A549 (cell line): ENCODE measurements around the gene BCL2L12. TPM values are rescaled to one million over a fixed set of nuclear protein-coding genes. Genes with fewer than 3 reads are reported as not detected.

ENCODE experiments used
- ATAC-seq, 2 experiments: fragments of 200-7000 bp in 1 of 2; fragments of >200 bp in 1 of 2; cut with Nextera tagmentation in 1 of 2; cut with Tn5 transposase in 1 of 2; 3 replicates each; pipeline versions ENCODE4 v1.8.0 to v1.9.1; 2018 to 2020; ENCODE audit warnings: mild to moderate bottlenecking in 1 of 2, moderate library complexity in 1 of 2
- CTCF ChIA-PET: fragments of 300-600 bp; sonication (Branson Sonifier 250); formaldehyde crosslinking; extraction: SDS; loops from one replicate; lab custom pipeline; 2021; ENCODE audit warnings: antibody characterized with exemption, inconsistent platforms; lab: Yijun Ruan, JAX
- POLR2A ChIA-PET: fragments of 350-600 bp; formaldehyde crosslinking; extraction: SDS; loops from one replicate; lab custom pipeline; 2021; ENCODE audit warnings: antibody characterized with exemption, inconsistent platforms; lab: Yijun Ruan, JAX
- DNase-seq, 2 experiments: peaks; one replicate each; pipeline versions ENCODE4 v3.0.0 to v3.0.0-alpha.2; 2011 to 2016; ENCODE audit warnings: low read depth in 1 of 2, low spot score in 1 of 2
- FAIRE-seq: peaks from 2 replicates; lab custom pipeline; 2011; peaks lifted over from hg19 to GRCh38; lab: Jason Lieb, UNC
- H3K27ac ChIP-seq, 2 experiments: fragments of >200 bp; sonication (Bioruptor Twin); formaldehyde crosslinking; 3 replicates each; pipeline ENCODE4 v1.5.1; 2016 to 2017
- H3K4me1 ChIP-seq: fragments of >200 bp; sonication (Bioruptor Twin); formaldehyde crosslinking; 3 replicates; pipeline ENCODE4 v1.6.1; 2016
- H3K4me2 ChIP-seq: fragments of >200 bp; sonication (Bioruptor Twin); formaldehyde crosslinking; 3 replicates; pipeline ENCODE4 v1.6.1; 2016
- H3K4me3 ChIP-seq: fragments of >200 bp; sonication (Bioruptor Twin); formaldehyde crosslinking; 3 replicates; pipeline ENCODE4 v1.5.1; 2016
- H3K9me3 ChIP-seq: fragments of >200 bp; sonication (Bioruptor Twin); formaldehyde crosslinking; 3 replicates; pipeline ENCODE4 v1.6.1; 2016
- EP300 ChIP-seq, 2 experiments: fragments of >200 bp; sonication (Bioruptor Twin); formaldehyde crosslinking; IDR thresholded peaks; 2 replicates in 1 of 2; 3 replicates in 1 of 2; pipeline ENCODE4 v1.6.1; 2016 to 2017
- ESRRA ChIP-seq: fragments of 150-350 bp; IDR thresholded peaks from 2 replicates; pipeline ENCODE4 v1.6.1; 2014; ENCODE audit warnings: mild to moderate bottlenecking, low read length, borderline replicate concordance
- FOSB ChIP-seq: fragments of 250-450 bp; sonication (Bioruptor Pico); IDR thresholded peaks from 2 replicates; pipeline ENCODE4 v1.5.0; 2020; ENCODE audit warnings: mild to moderate bottlenecking, moderate library complexity
- FOSL2 ChIP-seq, 2 experiments: fragments of 450-650 bp in 1 of 2; fragments of >200 bp in 1 of 2; sonication (Bioruptor Twin) in 1 of 2; formaldehyde crosslinking; IDR thresholded peaks; 2 replicates each; pipeline versions ENCODE4 v1.5.0 to v1.6.1; 2016 to 2020; ENCODE audit warnings: mild to moderate bottlenecking in 1 of 2, moderate library complexity in 1 of 2
- GATA3 ChIP-seq: IDR thresholded peaks from 2 replicates; pipeline ENCODE4 v1.6.1; 2012; ENCODE audit warnings: borderline replicate concordance
- HDAC2 ChIP-seq: fragments of 200-600 bp; sonication (generic); IDR thresholded peaks from 2 replicates; pipeline ENCODE4 v1.6.1; 2016
- MAZ ChIP-seq: fragments of 150-350 bp; IDR thresholded peaks from 2 replicates; pipeline ENCODE4 v1.6.1; 2014; ENCODE audit warnings: antibody characterized with exemption, low read depth, low read length, borderline replicate concordance
- MYC ChIP-seq: IDR thresholded peaks from 2 replicates; pipeline ENCODE4 v1.6.1; 2012; ENCODE audit warnings: mild to moderate bottlenecking, inconsistent platforms, low read length, improper control_type of control experiment, borderline replicate concordance
- POLR2A ChIP-seq: IDR thresholded peaks from 2 replicates; pipeline ENCODE4 v1.6.1; 2012; ENCODE audit warnings: mild to moderate bottlenecking, low read length
- POLR2AphosphoS2 ChIP-seq: conservative IDR thresholded peaks from 2 replicates; pipeline ENCODE4 v1.6.1; 2012; ENCODE audit warnings: low read length, improper control_type of control experiment, inconsistent platforms
- RAD21 ChIP-seq, 2 experiments: fragments of >200 bp in 1 of 2; sonication (Bioruptor Twin) in 1 of 2; formaldehyde crosslinking in 1 of 2; IDR thresholded peaks in 1 of 2; conservative IDR thresholded peaks in 1 of 2; 2 replicates in 1 of 2; 3 replicates in 1 of 2; pipeline ENCODE4 v1.6.1; 2012 to 2018; ENCODE audit warnings: inconsistent platforms in 1 of 2
- RCOR1 ChIP-seq: fragments of 150-350 bp; IDR thresholded peaks from 2 replicates; pipeline ENCODE4 v1.6.1; 2014; ENCODE audit warnings: antibody characterized with exemption, low read length, low read depth
- RFX5 ChIP-seq: fragments of 450-650 bp; IDR thresholded peaks from 2 replicates; pipeline ENCODE4 v1.7.1; 2014; ENCODE audit warnings: antibody characterized with exemption, mild to moderate bottlenecking, moderate library complexity
- SMC3 ChIP-seq: fragments of >200 bp; sonication (Bioruptor Twin); formaldehyde crosslinking; IDR thresholded peaks from 3 replicates; pipeline ENCODE4 v1.6.1; 2018; ENCODE audit warnings: inconsistent platforms
- TFCP2L1 ChIP-seq: fragments of 250-450 bp; sonication (Bioruptor Pico); IDR thresholded peaks from 2 replicates; pipeline ENCODE4 v1.5.0; 2021; ENCODE audit warnings: mild to moderate bottlenecking
- ZSCAN20 ChIP-seq: fragments of 250-450 bp; sonication (Bioruptor Pico); IDR thresholded peaks from 2 replicates; pipeline ENCODE4 v1.8.0; 2022; ENCODE audit warnings: mild to moderate bottlenecking, moderate library complexity
- WGBS: methylation state at CpG from one replicate; pipeline ENCODE4 v1.1.6; 2017; ENCODE audit errors: missing lambda C conversion rate; 5-methylcytosine and 5-hydroxymethylcytosine counted together
- polyA plus RNA-seq, 4 experiments: library from polyadenylated mRNA; depleted of rRNA in 3 of 4; stranded (reverse); fragments of >200 nt; fragmentation: RNase III in 1 of 4; extraction: RNeasy Plus Mini Kit Qiagen cat#74134 plus additional on column Dnase treatment in 1 of 4; gene quantifications; 2 replicates in 3 of 4; 3 replicates in 1 of 4; pipeline ENCODE4 v1.2.3, GENCODE V29; 2011 to 2017

Gene BCL2L12
- polyA plus RNA-seq, 2 of the 4 experiments (the other 2 are of a cell fraction) = 26.6 to 53.0 TPM

GRCh38 chr19:49690079-49690655, 24.4 kb downstream of the BCL2L12 start:
- 94% methylated on average over 39 of the region's 39 CpGs for WGBS
- no peak overlapping the region for H3K4me3 ChIP-seq
- ATAC-seq = peak in 1 of 2 experiments; percentile 0; a peak in 2 of 6 replicates
- H3K27ac ChIP-seq = no peak overlapping the region
- no peak for DNase-seq
- no peak for FAIRE-seq
- TF ChIP-seq ESRRA = no peak
- no peak for TF ChIP-seq FOSL2 (IDR thresholded peaks at IDR 0.05)
- no peak for TF ChIP-seq FOSL2 (CRISPR knock-in tag; IDR thresholded peaks at IDR 0.05)
- 0 out of 5 replicates have a peak, but pooled peaks of 1 of the 2 experiments have one; percentile 16 for TF ChIP-seq EP300 (IDR thresholded peaks at IDR 0.05)
- ChIA-PET CTCF (interaction anchor here (0.6 to 3.4 kb wide), 6 partner anchors 9 to 18 kb away, joined by 3 to 11 read pairs (median 4); no protein-coding TSS in a partner anchor), POLR2A (interaction anchor here (0.8 kb wide), 1 partner anchor 14 kb away, joined by 3 read pairs; no protein-coding TSS in a partner anchor)
- 0 out of 3 replicates have a peak, but pooled peaks cover 9% of the 10 kb centered on the region for H3K4me1 ChIP-seq
- no peak overlapping the region for H3K4me2 ChIP-seq
- no peaks in the 10 kb centered on the region for H3K9me3 ChIP-seq

DNA sequence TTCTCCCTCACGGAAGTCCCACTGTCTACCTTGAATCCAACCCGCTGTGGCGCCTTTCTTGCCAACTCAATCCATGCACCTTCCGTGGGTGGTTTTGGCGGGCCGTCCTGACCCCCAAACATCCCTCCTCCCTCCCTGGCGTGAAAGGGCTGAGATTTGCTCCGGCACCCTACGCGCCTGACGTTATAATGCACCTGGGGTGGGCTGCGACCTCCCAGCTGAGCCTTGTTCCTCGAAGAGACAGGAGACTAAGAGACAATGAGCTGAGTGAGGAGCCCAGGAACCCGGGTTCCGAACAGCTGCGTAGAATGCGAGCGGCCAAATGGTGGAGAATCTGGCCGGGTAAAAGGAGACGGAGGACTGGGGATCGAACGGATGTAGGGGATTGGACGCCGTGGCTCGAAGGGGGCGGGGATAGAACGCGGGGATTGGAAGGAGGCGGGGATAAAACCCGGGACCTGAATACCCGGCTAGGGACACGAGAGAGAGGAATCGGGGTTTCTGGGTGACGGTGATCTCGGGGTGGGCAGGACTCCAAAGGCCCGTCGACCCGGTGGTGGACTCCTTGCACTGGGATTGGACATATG, 25.0 kb downstream of the BCL2L12 start, which contains the start of gene CPT1C:
Gene CPT1C, plus strand, starts transcription at position 461 of the 587 bp plus-strand sequence. CDS start 1,137 bp downstream, outside the sequence.
- 0 out of 3 replicates have a peak, but pooled peaks cover 9% of the 10 kb centered on the region for H3K4me1 ChIP-seq
- 86% methylated on average over 38 of the region's 38 CpGs for WGBS
- FAIRE-seq = no peak
- no peak within 1 kb of the TSS for H3K4me2 ChIP-seq
- no peak for DNase-seq
- H3K27ac ChIP-seq = no peak within 1 kb of the TSS
- no peaks in the 10 kb centered on the region for H3K9me3 ChIP-seq
- ChIA-PET CTCF (interaction anchor here (1.0 to 3.4 kb wide), 3 partner anchors 10 to 18 kb away, joined by 3 to 11 read pairs (median 4); no protein-coding TSS in a partner anchor), POLR2A (interaction anchor here (0.8 kb wide), 1 partner anchor 14 kb away, joined by 3 read pairs; no protein-coding TSS in a partner anchor)
- ATAC-seq = peak; percentile 3; a peak in 1 of 6 replicates
- no peak within 1 kb of the TSS for H3K4me3 ChIP-seq
- no peak for TF ChIP-seq HDAC2
- no peak for TF ChIP-seq MAZ
- no peak for TF ChIP-seq ZSCAN20 (CRISPR knock-in tag)
- no peak for TF ChIP-seq MYC
- TF ChIP-seq POLR2AphosphoS2 = peak; percentile 90; the same call in 1 of the 2 replicates
- TF ChIP-seq GATA3 = no peak
- peak; percentile 18; the same call in 1 of the 2 replicates for TF ChIP-seq TFCP2L1 (CRISPR knock-in tag)
- no peak for TF ChIP-seq POLR2A
- 0 out of 2 replicates have a peak, but pooled peaks have one; percentile 17 for TF ChIP-seq FOSB

DNA sequence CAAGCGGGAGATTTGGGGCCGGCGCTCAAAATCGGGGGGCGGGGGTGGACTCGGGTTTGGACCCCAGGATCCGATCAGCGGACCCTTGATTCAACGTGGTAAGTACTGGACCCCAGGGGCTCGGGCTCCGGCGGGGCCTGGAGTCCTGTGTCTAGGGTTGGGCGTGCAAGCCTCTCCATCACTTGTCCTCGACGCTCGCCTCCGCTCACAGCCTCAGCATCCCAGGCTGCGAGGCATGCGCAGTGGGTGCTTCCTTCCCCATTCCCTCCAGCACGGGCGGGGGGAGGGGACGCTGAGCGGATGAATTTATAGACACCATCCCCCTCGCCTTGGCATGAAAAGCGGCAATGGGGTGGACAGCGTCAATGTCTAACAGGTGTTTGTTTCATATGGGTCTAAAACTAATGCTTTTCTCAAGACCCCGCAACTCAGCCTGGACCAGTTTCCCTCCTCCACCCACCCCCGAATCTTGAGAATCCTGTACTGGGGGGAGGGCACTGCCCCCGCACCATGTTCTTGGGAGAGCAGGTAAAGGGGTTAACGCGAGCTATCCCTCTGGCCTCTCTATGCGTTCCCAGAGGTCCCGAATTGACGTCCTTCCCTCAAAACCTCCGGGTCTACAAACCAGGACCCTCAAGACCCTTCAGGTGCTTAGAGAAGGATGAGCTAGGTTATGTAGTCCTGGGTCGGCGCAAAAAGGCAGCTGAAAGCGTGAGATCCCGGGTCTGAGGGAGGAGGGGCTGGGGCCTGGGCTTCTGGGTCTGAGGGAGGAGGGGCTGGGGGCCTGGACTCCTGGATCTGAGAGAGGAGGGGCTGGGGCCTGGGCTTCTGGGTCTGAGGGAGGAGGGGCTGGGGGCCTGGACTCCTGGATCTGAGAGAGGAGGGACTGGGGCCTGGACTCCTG, 25.8 kb downstream of the BCL2L12 start:
- 89% methylated on average over 37 of the region's 39 CpGs for WGBS
- ChIA-PET CTCF (interaction anchor here (1.0 to 3.6 kb wide), 4 partner anchors 7 to 19 kb away, joined by 3 to 22 read pairs (median 8); no protein-coding TSS in a partner anchor), POLR2A (interaction anchor here (0.6 kb wide), 1 partner anchor 167 kb away, joined by 7 read pairs; no protein-coding TSS in a partner anchor)
- Histone ChIP-seq H3K27ac (no peak overlapping the region), H3K4me1 (0 out of 3 replicates have a peak, but pooled peaks cover 6% of the 10 kb centered on the region), H3K4me2 (no peak overlapping the region), H3K9me3 (no peaks in the 10 kb centered on the region), H3K4me3 (no peak overlapping the region)
- FAIRE-seq (no peak), DNase-seq (no peak), ATAC-seq (peak; percentile 9 to 15; a peak in 4 of 6 replicates)
- TF ChIP-seq RAD21 (conservative IDR thresholded peaks at IDR 0.05 in 1 of 2, IDR thresholded peaks at IDR 0.05 in 1 of 2) (no peak), SMC3 (no peak), MAZ (no peak)

DNA sequence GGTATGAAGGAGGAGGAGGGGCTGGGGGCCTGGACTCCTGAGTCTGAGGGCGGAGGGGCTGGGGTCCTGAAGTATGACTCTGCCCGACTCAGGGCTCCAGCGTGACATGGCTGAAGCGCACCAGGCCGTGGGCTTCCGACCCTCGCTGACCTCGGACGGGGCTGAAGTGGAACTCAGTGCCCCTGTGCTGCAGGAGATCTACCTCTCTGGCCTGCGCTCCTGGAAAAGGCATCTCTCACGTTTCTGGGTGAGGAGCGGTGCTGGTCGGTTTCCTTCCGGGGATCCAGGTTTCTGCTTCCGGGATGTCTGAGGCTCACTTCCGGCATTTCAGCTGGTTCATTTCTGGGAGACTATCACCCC, 26.4 kb downstream of the BCL2L12 start:
- no peak overlapping the region for H3K4me3 ChIP-seq
- no peak overlapping the region for H3K27ac ChIP-seq
- ChIA-PET CTCF (interaction anchor here (0.6 to 3.6 kb wide), 6 partner anchors 8 to 699 kb away, joined by 3 to 22 read pairs (median 6); partner anchors contain the start of gene GYS1), POLR2A (interaction anchor here (0.6 kb wide), 1 partner anchor 167 kb away, joined by 7 read pairs; no protein-coding TSS in a partner anchor)
- 0 out of 3 replicates have a peak, but pooled peaks cover 3% of the 10 kb centered on the region for H3K4me1 ChIP-seq
- no peak overlapping the region for H3K4me2 ChIP-seq
- no peak for FAIRE-seq
- TF ChIP-seq RFX5 (no peak), GATA3 (no peak), POLR2AphosphoS2 (no peak), RAD21 (conservative IDR thresholded peaks at IDR 0.05 in 1 of 2, IDR thresholded peaks at IDR 0.05 in 1 of 2) (no peak), RCOR1 (no peak)
- no peak for DNase-seq
- ATAC-seq = peak; percentile 6 to 7; a peak in 3 of 6 replicates
- H3K9me3 ChIP-seq = no peaks in the 10 kb centered on the region
- WGBS = 90% methylated on average over 16 of the region's 16 CpGs
